Astrocyte (in vitro differentiated cells and primary cell): Measurements from ENCODE around the gene ARL15. TPM values are rescaled to one million over a fixed set of nuclear protein-coding genes. Genes with fewer than 3 reads are reported as not detected.

Experiments used
- DNase-seq: peaks from one replicate; pipeline ENCODE4 v3.0.0-alpha.2; 2010; ENCODE audit warnings: low read depth
- FAIRE-seq: peaks from 2 replicates; lab custom pipeline; 2011; peaks lifted over from hg19 to GRCh38; lab: Jason Lieb, UNC
- H2AFZ ChIP-seq: 2 replicates; pipeline ENCODE4 v1.6.0; 2012; ENCODE audit warnings: low read depth, low read length, inconsistent platforms
- H3K27ac ChIP-seq: 2 replicates; pipeline ENCODE4 v1.5.1; 2011; ENCODE audit warnings: low read depth, low read length, inconsistent platforms
- H3K27me3 ChIP-seq: 2 replicates; pipeline ENCODE4 v1.6.0; 2011; ENCODE audit warnings: low read length, inconsistent platforms; ENCODE audit not compliant: insufficient read depth
- H3K36me3 ChIP-seq: 2 replicates; pipeline ENCODE4 v1.5.1; 2011; ENCODE audit warnings: low read length, inconsistent platforms; ENCODE audit not compliant: insufficient read depth
- H3K4me1 ChIP-seq: 2 replicates; pipeline ENCODE4 v1.5.1; 2011; ENCODE audit warnings: low read length, inconsistent platforms; ENCODE audit not compliant: insufficient read depth
- H3K4me2 ChIP-seq: 2 replicates; pipeline ENCODE4 v1.6.0; 2012; ENCODE audit warnings: low read length, inconsistent platforms
- H3K4me3 ChIP-seq: 2 replicates; pipeline ENCODE4 v1.5.1; 2011; ENCODE audit warnings: low read depth, mild to moderate bottlenecking, low read length, inconsistent platforms; ENCODE audit not compliant: insufficient read depth
- H3K79me2 ChIP-seq: 2 replicates; pipeline ENCODE4 v1.6.0; 2012; ENCODE audit warnings: mild to moderate bottlenecking, low read length, inconsistent platforms; ENCODE audit not compliant: insufficient read depth
- H3K9ac ChIP-seq: 2 replicates; pipeline ENCODE4 v1.6.0; 2012; ENCODE audit warnings: mild to moderate bottlenecking, low read length, inconsistent platforms
- H3K9me3 ChIP-seq: 2 replicates; pipeline ENCODE4 v1.5.1; 2012; ENCODE audit warnings: low read depth, mild to moderate bottlenecking, low read length, inconsistent platforms; ENCODE audit not compliant: insufficient read depth
- H4K20me1 ChIP-seq: 2 replicates; pipeline ENCODE4 v1.6.0; 2012; ENCODE audit warnings: low read length, inconsistent platforms; ENCODE audit not compliant: insufficient read depth
- H3K27ac Mint-ChIP-seq: one replicate; pipeline ENCODE4 v1.8.0; 2021; ENCODE audit warnings: mild to moderate bottlenecking, mixed read lengths; ENCODE audit not compliant: unreplicated experiment
- H3K27me3 Mint-ChIP-seq: one replicate; pipeline ENCODE4 v1.8.0; 2021; ENCODE audit warnings: low read depth, mixed read lengths; ENCODE audit not compliant: unreplicated experiment
- H3K36me3 Mint-ChIP-seq: one replicate; pipeline ENCODE4 v1.8.0; 2021; ENCODE audit warnings: low read depth, mixed read lengths; ENCODE audit not compliant: unreplicated experiment
- H3K4me1 Mint-ChIP-seq: one replicate; pipeline ENCODE4 v1.8.0; 2021; ENCODE audit warnings: low read depth, mixed read lengths; ENCODE audit not compliant: unreplicated experiment
- H3K4me3 Mint-ChIP-seq: one replicate; pipeline ENCODE4 v1.8.0; 2021; ENCODE audit warnings: mild to moderate bottlenecking, moderate library complexity, mixed read lengths; ENCODE audit not compliant: unreplicated experiment
- H3K9me3 Mint-ChIP-seq: one replicate; pipeline ENCODE4 v1.8.0; 2021; ENCODE audit warnings: mild to moderate bottlenecking, mixed read lengths; ENCODE audit not compliant: unreplicated experiment
- CTCF ChIP-seq: IDR thresholded peaks from 2 replicates; pipeline ENCODE4 v1.5.1; 2011; ENCODE audit warnings: low read depth, mild to moderate bottlenecking, inconsistent platforms, low read length, moderate library complexity; ENCODE audit not compliant: insufficient read depth
- EZH2 ChIP-seq: IDR thresholded peaks from 2 replicates; pipeline ENCODE4 v1.6.1; 2012; ENCODE audit warnings: mild to moderate bottlenecking, low read length, inconsistent platforms; ENCODE audit not compliant: insufficient read depth
- total RNA-seq: library from RNA; stranded (reverse); gene quantifications from 2 replicates; pipeline ENCODE4 v1.2.1, GENCODE V29; 2021

ARL15 gene
- total RNA-seq, 1 donor from 2014 or later: 29.1 TPM

GRCh38 chr5:54282876-54283275, 27.5 kb downstream of the ARL15 start:
- DNase-seq (no peak), FAIRE-seq (no peak)
- Mint-ChIP-seq H3K9me3 (peaks cover 9% of the 10 kb centered on the region), H3K4me1 (peaks cover 13% of the 10 kb centered on the region), H3K27ac (no peak overlapping the region), H3K27me3 (no peaks in the 10 kb centered on the region), H3K36me3 (peaks cover 14% of the 10 kb centered on the region), H3K4me3 (no peak overlapping the region)
- Histone ChIP-seq H3K36me3 (no peaks in the 10 kb centered on the region), H4K20me1 (no peaks in the 10 kb centered on the region), H2AFZ (no peak overlapping the region), H3K4me2 (no peak overlapping the region), H3K27ac (no peak overlapping the region), H3K79me2 (no peaks in the 10 kb centered on the region), H3K4me3 (no peak overlapping the region), H3K27me3 (no peaks in the 10 kb centered on the region), H3K9ac (no peak overlapping the region), H3K9me3 (no peaks in the 10 kb centered on the region), H3K4me1 (no peaks in the 10 kb centered on the region)
- TF ChIP-seq CTCF (no peak), EZH2 (no peak)

GRCh38 chr5:54281960-54282692, 28.2 kb downstream of the ARL15 start:
- no peak for DNase-seq
- Mint-ChIP-seq H3K4me1 (peaks cover 15% of the 10 kb centered on the region), H3K9me3 (peaks cover 9% of the 10 kb centered on the region), H3K27ac (no peak overlapping the region), H3K36me3 (peaks cover 9% of the 10 kb centered on the region), H3K27me3 (no peaks in the 10 kb centered on the region), H3K4me3 (no peak overlapping the region)
- Histone ChIP-seq H3K4me1 (no peaks in the 10 kb centered on the region), H3K36me3 (no peaks in the 10 kb centered on the region), H3K27ac (no peak overlapping the region), H3K4me2 (no peak overlapping the region), H3K27me3 (no peaks in the 10 kb centered on the region), H4K20me1 (no peaks in the 10 kb centered on the region), H3K9me3 (no peaks in the 10 kb centered on the region), H2AFZ (no peak overlapping the region), H3K79me2 (no peaks in the 10 kb centered on the region), H3K9ac (no peak overlapping the region), H3K4me3 (no peak overlapping the region)
- TF ChIP-seq CTCF: no peak
- TF ChIP-seq EZH2: no peak
- no peak for FAIRE-seq

- no peak for DNase-seq
- Histone ChIP-seq H2AFZ (no peak overlapping the region), H3K79me2 (no peaks in the 10 kb centered on the region), H4K20me1 (peaks cover 4% of the 10 kb centered on the region), H3K27me3 (no peaks in the 10 kb centered on the region), H3K4me1 (no peaks in the 10 kb centered on the region), H3K36me3 (no peaks in the 10 kb centered on the region), H3K4me3 (no peak overlapping the region), H3K9me3 (no peaks in the 10 kb centered on the region), H3K9ac (no peak overlapping the region), H3K4me2 (no peak overlapping the region), H3K27ac (no peak overlapping the region)
- Mint-ChIP-seq H3K27me3 (no peaks in the 10 kb centered on the region), H3K9me3 (peaks cover 2% of the 10 kb centered on the region), H3K27ac (no peak overlapping the region), H3K36me3 (peaks cover 3% of the 10 kb centered on the region), H3K4me3 (no peak overlapping the region), H3K4me1 (peaks cover 18% of the 10 kb centered on the region)
- FAIRE-seq: no peak
- TF ChIP-seq EZH2 (no peak), CTCF (no peak)
These were observed 30.4 kb downstream of the ARL15 start for GRCh38 chr5:54279960-54280359.
